Keratinocyte (primary cell): ENCODE data around the gene SGIP1.

ENCODE experiments used
- EZH2 ChIP-seq: IDR thresholded peaks from one replicate; pipeline ENCODE4 v1.6.1; 2012; ENCODE audit warnings: inconsistent platforms, mild to moderate bottlenecking, low read length, moderate library complexity
- TF ChIP-seq, protein P1 (sequence below), 3 experiments: IDR thresholded peaks in 1 of 3; conservative IDR thresholded peaks in 1 of 3; optimal IDR thresholded peaks in 1 of 3; 2 replicates in 2 of 3; 3 replicates in 1 of 3; pipeline versions ENCODE3 to v1.5.1; 2011; ENCODE audit warnings: low read length in 3 of 3, mild to moderate bottlenecking in 3 of 3, moderate library complexity in 2 of 3, control low read depth in 1 of 3, inconsistent platforms in 1 of 3; ENCODE audit not compliant: insufficient read depth in 2 of 3; ENCODE audit errors: extremely low read depth in 1 of 3

DNA sequence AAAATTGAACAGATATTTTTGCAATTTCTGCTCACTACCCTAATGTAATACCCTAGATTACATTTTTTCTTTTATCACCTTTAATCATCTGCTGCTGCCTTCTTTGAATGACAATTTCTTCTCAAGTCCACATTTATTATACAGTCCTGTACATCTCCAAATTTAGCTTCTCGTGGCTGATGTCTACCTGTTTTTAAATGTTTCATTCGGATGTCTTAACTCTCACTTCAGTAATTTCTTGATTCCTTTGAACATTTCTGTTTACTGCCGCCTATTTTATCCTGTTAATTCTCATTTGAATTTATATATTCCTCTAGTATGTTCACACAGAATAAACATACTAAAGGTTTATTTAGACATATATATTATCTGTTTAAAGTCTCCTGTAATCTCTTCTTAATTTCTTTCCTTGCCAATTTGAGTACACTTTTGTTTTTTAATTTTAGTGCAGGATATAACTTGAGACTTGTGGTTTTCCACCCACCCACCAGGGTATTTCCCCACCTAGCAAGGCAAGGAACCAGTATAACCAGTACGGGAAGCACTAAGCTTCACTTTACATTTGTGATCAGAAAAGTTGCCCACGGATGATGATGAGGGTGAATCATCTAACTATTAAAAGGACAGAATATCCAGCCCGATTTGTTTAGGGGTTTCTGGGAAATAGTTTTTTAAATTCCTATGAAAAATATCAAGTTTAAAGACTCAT is 254.4 kb downstream of the SGIP1 start:
- TF ChIP-seq, protein P1, sequence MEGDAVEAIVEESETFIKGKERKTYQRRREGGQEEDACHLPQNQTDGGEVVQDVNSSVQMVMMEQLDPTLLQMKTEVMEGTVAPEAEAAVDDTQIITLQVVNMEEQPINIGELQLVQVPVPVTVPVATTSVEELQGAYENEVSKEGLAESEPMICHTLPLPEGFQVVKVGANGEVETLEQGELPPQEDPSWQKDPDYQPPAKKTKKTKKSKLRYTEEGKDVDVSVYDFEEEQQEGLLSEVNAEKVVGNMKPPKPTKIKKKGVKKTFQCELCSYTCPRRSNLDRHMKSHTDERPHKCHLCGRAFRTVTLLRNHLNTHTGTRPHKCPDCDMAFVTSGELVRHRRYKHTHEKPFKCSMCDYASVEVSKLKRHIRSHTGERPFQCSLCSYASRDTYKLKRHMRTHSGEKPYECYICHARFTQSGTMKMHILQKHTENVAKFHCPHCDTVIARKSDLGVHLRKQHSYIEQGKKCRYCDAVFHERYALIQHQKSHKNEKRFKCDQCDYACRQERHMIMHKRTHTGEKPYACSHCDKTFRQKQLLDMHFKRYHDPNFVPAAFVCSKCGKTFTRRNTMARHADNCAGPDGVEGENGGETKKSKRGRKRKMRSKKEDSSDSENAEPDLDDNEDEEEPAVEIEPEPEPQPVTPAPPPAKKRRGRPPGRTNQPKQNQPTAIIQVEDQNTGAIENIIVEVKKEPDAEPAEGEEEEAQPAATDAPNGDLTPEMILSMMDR (optimal IDR thresholded peaks at IDR 0.05 in 1 of 3, IDR thresholded peaks at IDR 0.05 in 1 of 3, conservative IDR thresholded peaks at IDR 0.05 in 1 of 3; ENCODE audit: extremely low read depth in 1 of 3, insufficient read depth in 2 of 3, low read length in 3 of 3) = no peak
- no peak for TF ChIP-seq EZH2
